SU-DHL-6 (cell line): Measurements from ENCODE around the gene HSPH1.

Source experiments
- CTCF ChIP-seq: fragments of 200-600 bp; sonication (generic); IDR thresholded peaks from one replicate; pipeline ENCODE4 v1.5.1; 2017; ENCODE audit warnings: antibody characterized with exemption, mild to moderate bottlenecking, low read length, moderate library complexity; ENCODE audit not compliant: insufficient read depth, poor library complexity, severe bottlenecking
- EZH2phosphoT487 ChIP-seq: fragments of 200-600 bp; sonication (generic), shearing (Covaris generic); conservative IDR thresholded peaks from 2 replicates; pipeline ENCODE4 v1.6.1; 2018; ENCODE audit warnings: mild to moderate bottlenecking, antibody characterized with exemption, low read length, moderate library complexity, mixed read lengths

GRCh38 chr13:31105020-31105795 is 56.5 kb downstream of the HSPH1 start:
- TF ChIP-seq CTCF = no peak
- no peak for TF ChIP-seq EZH2phosphoT487
